Fibroblast of lung (primary cell): ENCODE results near the gene CDKN2B. TPM values are rescaled to one million over a fixed set of nuclear protein-coding genes. Genes with fewer than 3 reads are reported as not detected.
A peak's percentile ranks its signal among the peaks of the same experiment; 100 is the strongest.
"Not testable (repeated sequence)": the region's sequence is repeated elsewhere in the genome, so short reads cannot be mapped to it uniquely, and the experiment has no call there.

ENCODE experiments used
- DNase-seq, 2 donors: peaks; one replicate each; pipeline versions ENCODE4 v3.0.0 to v3.0.0-alpha.2; 2010; ENCODE audit warnings: low read depth in 2 of 2
- H2AFZ ChIP-seq: 2 replicates; pipeline ENCODE4 v1.5.1; 2012; ENCODE audit warnings: low read length, control low read depth, inconsistent platforms
- H3K27ac ChIP-seq: 2 replicates; pipeline ENCODE4 v1.5.1; 2011; ENCODE audit warnings: low read length, control low read depth; ENCODE audit not compliant: insufficient read depth
- H3K27me3 ChIP-seq: 2 replicates; pipeline ENCODE4 v1.5.1; 2011; ENCODE audit warnings: mild to moderate bottlenecking, low read length; ENCODE audit not compliant: control insufficient read depth, insufficient read depth
- H3K36me3 ChIP-seq: 2 replicates; pipeline ENCODE4 v1.5.1; 2011; ENCODE audit warnings: low read length; ENCODE audit not compliant: control insufficient read depth, insufficient read depth
- H3K4me1 ChIP-seq: 2 replicates; pipeline ENCODE4 v1.5.1; 2011; ENCODE audit warnings: low read length; ENCODE audit not compliant: control insufficient read depth, insufficient read depth; ENCODE audit errors: extremely low read depth
- H3K4me2 ChIP-seq: 2 replicates; pipeline ENCODE4 v1.5.1; 2011; ENCODE audit warnings: low read length, control low read depth; ENCODE audit not compliant: insufficient read depth; ENCODE audit errors: extremely low read depth
- H3K4me3 ChIP-seq, 4 experiments: fragments of 200-600 bp in 1 of 4; sonication (generic) in 1 of 4; replicated peaks in 1 of 4; 2 replicates each; pipeline ENCODE4 v1.5.1; 2011 to 2016; ENCODE audit warnings: low read length in 4 of 4, low read depth in 3 of 4, mild to moderate bottlenecking in 3 of 4, control low read depth in 2 of 4, inconsistent platforms in 1 of 4, mixed read lengths in 1 of 4; ENCODE audit not compliant: insufficient read depth in 1 of 4; ENCODE audit errors: control extremely low read depth in 1 of 4
- H3K79me2 ChIP-seq: 2 replicates; pipeline ENCODE4 v1.5.1; 2012; ENCODE audit warnings: mild to moderate bottlenecking, low read length, inconsistent platforms; ENCODE audit not compliant: control insufficient read depth, insufficient read depth
- H3K9ac ChIP-seq: 2 replicates; pipeline ENCODE4 v1.5.1; 2011; ENCODE audit warnings: mild to moderate bottlenecking, low read length, control low read depth; ENCODE audit not compliant: insufficient read depth
- H3K9me3 ChIP-seq: 2 replicates; pipeline ENCODE4 v1.5.1; 2012; ENCODE audit warnings: low read depth, low read length; ENCODE audit not compliant: control insufficient read depth, insufficient read depth
- H4K20me1 ChIP-seq: 2 replicates; pipeline ENCODE4 v1.5.1; 2011; ENCODE audit warnings: low read length; ENCODE audit not compliant: control insufficient read depth, insufficient read depth; ENCODE audit errors: extremely low read depth
- CTCF ChIP-seq, 2 donors: IDR thresholded peaks in 1 of 2; conservative IDR thresholded peaks in 1 of 2; 1 replicate in 1 of 2; 2 replicates in 1 of 2; pipeline ENCODE4 v1.5.1; 2011 to 2012; ENCODE audit warnings: low read length in 2 of 2, control low read depth in 1 of 2, inconsistent platforms in 1 of 2, low read depth in 1 of 2, mild to moderate bottlenecking in 1 of 2
- EZH2 ChIP-seq: IDR thresholded peaks from 2 replicates; pipeline ENCODE4 v1.5.1; 2012; ENCODE audit warnings: low read length, control low read depth, mild to moderate bottlenecking; ENCODE audit errors: missing control alignments
- polyA minus RNA-seq: library from RNA; depleted of rRNA, polyadenylated mRNA; stranded (reverse); fragments of >200 nt; gene quantifications from 2 replicates; pipeline ENCODE4 v1.2.3, GENCODE V29; 2011; ENCODE audit warnings: low replicate concordance
- polyA plus RNA-seq, 2 donors: library from polyadenylated mRNA; depleted of rRNA in 1 of 2; stranded (reverse) in 1 of 2; unstranded in 1 of 2; fragments of >200 nt; gene quantifications; 2 replicates each; pipeline ENCODE4 v1.2.1, GENCODE V29; 2011 to 2012; ENCODE audit warnings: missing spikeins in 1 of 2
- total RNA-seq: library from RNA; depleted of rRNA; stranded (reverse); fragments of >200 nt; gene quantifications from 2 replicates; pipeline ENCODE4 v1.2.1, GENCODE V29; 2014

Gene CDKN2B
- total RNA-seq (29.0 and 44.9 TPM in 2 replicates), polyA plus RNA-seq (13.8 and 22.6 TPM in 2 replicates), polyA minus RNA-seq (6.2 and 14.0 TPM in 2 replicates)
- 10.8 and 18.3 TPM in 2 replicates for polyA plus RNA-seq (2012)

GRCh38 chr9:22008717-22009505 lies at the start of gene CDKN2B:
TSS of gene CDKN2B (minus strand) at chr9:22009305. CDS start at chr9:22008953, 352 bp downstream.
- H2AFZ ChIP-seq, result peak within 1 kb of the TSS; percentile 72
- H3K79me2 ChIP-seq, result peaks cover 26% of the 10 kb centered on the region
- peak within 1 kb of the TSS; percentile 91 for H3K27ac ChIP-seq
- peak; percentile 50 to 93 for TF ChIP-seq CTCF (conservative IDR thresholded peaks at IDR 0.05 in 1 of 2, IDR thresholded peaks at IDR 0.05 in 1 of 2; ENCODE audit: low read depth in 1 of 2, low read length in 2 of 2)
- TF ChIP-seq EZH2, result no peak
- H3K9me3 ChIP-seq, result no peaks in the 10 kb centered on the region
- peak; percentile 94 to 96 for DNase-seq
- no peaks in the 10 kb centered on the region for H4K20me1 ChIP-seq
- no peaks in the 10 kb centered on the region for H3K27me3 ChIP-seq
- peak within 1 kb of the TSS; percentile 80 to 97 (median 88) for H3K4me3 ChIP-seq
- peaks cover 5% of the 10 kb centered on the region for H3K4me1 ChIP-seq
- peak within 1 kb of the TSS; percentile 94 for H3K9ac ChIP-seq
- peak within 1 kb of the TSS; percentile 72 for H3K4me2 ChIP-seq
- H3K36me3 ChIP-seq, result no peaks in the 10 kb centered on the region

- H3K27me3 ChIP-seq, H3K36me3 ChIP-seq, H3K9ac ChIP-seq, H3K4me3 ChIP-seq, DNase-seq, H3K4me2 ChIP-seq, H3K4me1 ChIP-seq, H3K79me2 ChIP-seq, H3K27ac ChIP-seq, H3K9me3 ChIP-seq, H2AFZ ChIP-seq, H4K20me1 ChIP-seq: not testable (repeated sequence)
These were observed 48.9 kb upstream of the CDKN2B start for GRCh38 chr9:22057972-22058371.

- no peaks in the 10 kb centered on the region for H3K79me2 ChIP-seq
- H3K4me3 ChIP-seq, result no peak overlapping the region
- H3K27ac ChIP-seq, result no peak overlapping the region
- peaks cover 9% of the 10 kb centered on the region for H3K4me1 ChIP-seq
- no peak for TF ChIP-seq CTCF (conservative IDR thresholded peaks at IDR 0.05 in 1 of 2, IDR thresholded peaks at IDR 0.05 in 1 of 2; ENCODE audit: low read depth in 1 of 2, low read length in 2 of 2)
- no peak for TF ChIP-seq EZH2
- no peaks in the 10 kb centered on the region for H3K36me3 ChIP-seq
- no peaks in the 10 kb centered on the region for H3K27me3 ChIP-seq
- no peak overlapping the region for H3K9ac ChIP-seq
- no peak overlapping the region for H2AFZ ChIP-seq
- no peaks in the 10 kb centered on the region for H3K9me3 ChIP-seq
- no peaks in the 10 kb centered on the region for H4K20me1 ChIP-seq
- no peak for DNase-seq
- H3K4me2 ChIP-seq, result no peak overlapping the region
These were observed 47.3 kb upstream of the CDKN2B start for GRCh38 chr9:22056402-22056801.
